HepG2 (cell line): ENCODE data around the gene RAP1GAP2. TPM values are rescaled to one million over a fixed set of nuclear protein-coding genes. Genes with fewer than 3 reads are reported as not detected.

Experiments
- BRCA1 ChIP-seq: sonication (generic); formaldehyde crosslinking; IDR thresholded peaks from 2 replicates; pipeline ENCODE4 v1.4.0; 2020; ENCODE audit warnings: missing genetic modification reagents
- ETV6 ChIP-seq: sonication (generic); formaldehyde crosslinking; conservative IDR thresholded peaks from 2 replicates; pipeline ENCODE4 v1.4.0; 2020; ENCODE audit warnings: missing genetic modification reagents
- FOXK2 ChIP-seq: fragments of 450-650 bp; IDR thresholded peaks from 2 replicates; pipeline ENCODE4 v1.6.1; 2016
- FUBP1 ChIP-seq: sonication (generic); formaldehyde crosslinking; IDR thresholded peaks from 2 replicates; pipeline ENCODE4 v1.5.1; 2020; ENCODE audit warnings: missing genetic modification reagents, mild to moderate bottlenecking, borderline replicate concordance
- HIVEP1 ChIP-seq: sonication (generic); formaldehyde crosslinking; IDR thresholded peaks from 2 replicates; pipeline ENCODE4 v1.4.0; 2020; ENCODE audit warnings: mild to moderate bottlenecking, missing genetic modification reagents
- MBD4 ChIP-seq: IDR thresholded peaks from 2 replicates; pipeline ENCODE4 v1.6.1; 2012; ENCODE audit warnings: low read length, inconsistent platforms, borderline replicate concordance
- PPARG ChIP-seq: conservative IDR thresholded peaks from 2 replicates; pipeline ENCODE4 v1.6.1; 2016; ENCODE audit warnings: missing biosample characterization, missing genetic modification reagents
- SALL1 ChIP-seq: sonication (generic); formaldehyde crosslinking; IDR thresholded peaks from 2 replicates; pipeline ENCODE4 v1.8.0; 2022; ENCODE audit warnings: mild to moderate bottlenecking, missing genetic modification reagents
- ZNF30 ChIP-seq: sonication (generic); formaldehyde crosslinking; IDR thresholded peaks from 2 replicates; pipeline ENCODE4 v1.5.0; 2020; ENCODE audit warnings: mild to moderate bottlenecking, missing genetic modification reagents
- ZNF574 ChIP-seq: sonication (generic); formaldehyde crosslinking; IDR thresholded peaks from 2 replicates; pipeline ENCODE4 v1.4.0; 2020; ENCODE audit warnings: missing genetic modification reagents
- ZNF614 ChIP-seq: IDR thresholded peaks from 2 replicates; pipeline ENCODE4 v1.6.1; 2018; ENCODE audit warnings: missing biosample characterization, missing genetic modification reagents, inconsistent platforms, borderline replicate concordance
- ZNF615 ChIP-seq: sonication (generic); formaldehyde crosslinking; IDR thresholded peaks from 2 replicates; pipeline ENCODE4 v1.5.0; 2020; ENCODE audit warnings: mild to moderate bottlenecking, missing genetic modification reagents, borderline replicate concordance
- ZNF747 ChIP-seq: sonication (generic); formaldehyde crosslinking; IDR thresholded peaks from 2 replicates; pipeline ENCODE4 v1.8.1; 2023; ENCODE audit warnings: missing genetic modification reagents, mild to moderate bottlenecking, borderline replicate concordance
- ZNF773 ChIP-seq: sonication (generic); formaldehyde crosslinking; IDR thresholded peaks from 2 replicates; pipeline ENCODE4 v1.4.0; 2020; ENCODE audit warnings: missing genetic modification reagents, borderline replicate concordance
- ZSCAN21 ChIP-seq: sonication (generic); formaldehyde crosslinking; IDR thresholded peaks from 2 replicates; pipeline ENCODE4 v1.8.0; 2022; ENCODE audit warnings: mild to moderate bottlenecking, missing genetic modification reagents, moderate library complexity, borderline replicate concordance
- polyA plus RNA-seq, 8 experiments: library from polyadenylated mRNA; depleted of rRNA in 3 of 8; stranded (reverse) in 7 of 8; unstranded in 1 of 8; fragments of >200 nt; fragmentation: Illumina TruSeq in 4 of 8; extraction: Trizol in 4 of 8; gene quantifications; 2 replicates each; pipeline versions ENCODE4 v1.2.1 to v1.2.3, GENCODE V29; 2011 to 2016; ENCODE audit warnings: low read depth in 4 of 8, missing spikeins in 1 of 8, mixed read lengths in 1 of 8; ENCODE audit not compliant: insufficient read depth in 1 of 8
- total RNA-seq, 5 experiments: library from RNA; depleted of rRNA; stranded (reverse); fragments of >200 nt; fragmentation: Illumina TruSeq; extraction: Trizol; gene quantifications; 2 replicates each; pipeline ENCODE4 v1.2.3, GENCODE V29; 2016; ENCODE audit warnings: low read depth in 1 of 5
- TF ChIP-seq, protein P1 (sequence below): IDR thresholded peaks from 2 replicates; pipeline ENCODE4 v1.6.1; 2016; ENCODE audit warnings: mild to moderate bottlenecking, missing biosample characterization, missing genetic modification reagents
- TF ChIP-seq, protein P2 (sequence below): sonication (generic); formaldehyde crosslinking; IDR thresholded peaks from 2 replicates; pipeline ENCODE4 v1.4.0; 2020; ENCODE audit warnings: missing genetic modification reagents
- TF ChIP-seq, protein P3 (sequence below): sonication (generic); formaldehyde crosslinking; IDR thresholded peaks from 2 replicates; pipeline ENCODE4 v1.8.0; 2022; ENCODE audit warnings: missing genetic modification reagents, mild to moderate bottlenecking, inconsistent platforms, borderline replicate concordance
- TF ChIP-seq, protein P4 (sequence below): sonication (generic); formaldehyde crosslinking; IDR thresholded peaks from 2 replicates; pipeline ENCODE4 v1.5.0; 2020; ENCODE audit warnings: missing genetic modification reagents

The RAP1GAP2 gene
- total and polyA plus RNA-seq, 2 of the 13 experiments (the other 11 are each of a cell fraction or from before 2014, with no cell fraction given), result 10.9 to 12.0 TPM

- TF ChIP-seq ZSCAN21 (CRISPR knock-in tag) (peak; percentile 58), BRCA1 (peak; percentile 65; the same call in 1 of the 2 replicates), PPARG (CRISPR knock-in tag) (peak; percentile 62), ZNF574 (CRISPR knock-in tag) (peak; percentile 86), ZNF30 (CRISPR knock-in tag) (peak; percentile 78; the same call in 1 of the 2 replicates), MBD4 (peak; percentile 48; the same call in 1 of the 2 replicates), ETV6 (CRISPR knock-in tag) (peak; percentile 64; the same call in 1 of the 2 replicates), HIVEP1 (CRISPR knock-in tag) (peak; percentile 37; the same call in 1 of the 2 replicates), FOXK2 (no peak), SALL1 (CRISPR knock-in tag) (peak; percentile 83), ZNF615 (CRISPR knock-in tag) (no peak), ZNF747 (CRISPR knock-in tag) (no peak), FUBP1 (CRISPR knock-in tag) (no peak), ZNF773 (CRISPR knock-in tag) (0 out of 2 replicates have a peak, but pooled peaks have one; percentile 51), ZNF614 (peak; percentile 85)
- TF ChIP-seq, protein P1, sequence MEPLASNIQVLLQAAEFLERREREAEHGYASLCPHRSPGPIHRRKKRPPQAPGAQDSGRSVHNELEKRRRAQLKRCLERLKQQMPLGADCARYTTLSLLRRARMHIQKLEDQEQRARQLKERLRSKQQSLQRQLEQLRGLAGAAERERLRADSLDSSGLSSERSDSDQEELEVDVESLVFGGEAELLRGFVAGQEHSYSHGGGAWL, result peak; percentile 93; the same call in 1 of the 2 replicates
- TF ChIP-seq, protein P2, sequence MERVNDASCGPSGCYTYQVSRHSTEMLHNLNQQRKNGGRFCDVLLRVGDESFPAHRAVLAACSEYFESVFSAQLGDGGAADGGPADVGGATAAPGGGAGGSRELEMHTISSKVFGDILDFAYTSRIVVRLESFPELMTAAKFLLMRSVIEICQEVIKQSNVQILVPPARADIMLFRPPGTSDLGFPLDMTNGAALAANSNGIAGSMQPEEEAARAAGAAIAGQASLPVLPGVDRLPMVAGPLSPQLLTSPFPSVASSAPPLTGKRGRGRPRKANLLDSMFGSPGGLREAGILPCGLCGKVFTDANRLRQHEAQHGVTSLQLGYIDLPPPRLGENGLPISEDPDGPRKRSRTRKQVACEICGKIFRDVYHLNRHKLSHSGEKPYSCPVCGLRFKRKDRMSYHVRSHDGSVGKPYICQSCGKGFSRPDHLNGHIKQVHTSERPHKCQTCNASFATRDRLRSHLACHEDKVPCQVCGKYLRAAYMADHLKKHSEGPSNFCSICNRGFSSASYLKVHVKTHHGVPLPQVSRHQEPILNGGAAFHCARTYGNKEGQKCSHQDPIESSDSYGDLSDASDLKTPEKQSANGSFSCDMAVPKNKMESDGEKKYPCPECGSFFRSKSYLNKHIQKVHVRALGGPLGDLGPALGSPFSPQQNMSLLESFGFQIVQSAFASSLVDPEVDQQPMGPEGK (CRISPR knock-in tag), result peak; percentile 54
- TF ChIP-seq, protein P3, sequence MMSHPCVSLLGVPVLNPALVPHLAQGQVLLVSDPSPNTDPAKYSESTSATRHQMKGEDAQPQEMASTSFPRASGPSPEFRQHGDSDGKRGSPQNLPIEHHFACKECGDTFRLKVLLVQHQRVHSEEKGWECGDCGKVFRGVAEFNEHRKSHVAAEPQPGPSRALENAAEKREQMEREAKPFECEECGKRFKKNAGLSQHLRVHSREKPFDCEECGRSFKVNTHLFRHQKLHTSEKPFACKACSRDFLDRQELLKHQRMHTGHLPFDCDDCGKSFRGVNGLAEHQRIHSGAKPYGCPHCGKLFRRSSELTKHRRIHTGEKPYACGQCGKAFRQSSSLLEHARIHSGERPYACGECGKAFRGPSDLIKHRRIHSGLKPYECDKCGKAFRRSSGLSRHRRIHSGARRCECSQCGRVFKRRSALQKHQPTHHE, result no peak
- TF ChIP-seq, protein P4, sequence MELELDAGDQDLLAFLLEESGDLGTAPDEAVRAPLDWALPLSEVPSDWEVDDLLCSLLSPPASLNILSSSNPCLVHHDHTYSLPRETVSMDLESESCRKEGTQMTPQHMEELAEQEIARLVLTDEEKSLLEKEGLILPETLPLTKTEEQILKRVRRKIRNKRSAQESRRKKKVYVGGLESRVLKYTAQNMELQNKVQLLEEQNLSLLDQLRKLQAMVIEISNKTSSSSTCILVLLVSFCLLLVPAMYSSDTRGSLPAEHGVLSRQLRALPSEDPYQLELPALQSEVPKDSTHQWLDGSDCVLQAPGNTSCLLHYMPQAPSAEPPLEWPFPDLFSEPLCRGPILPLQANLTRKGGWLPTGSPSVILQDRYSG (CRISPR knock-in tag), result peak; percentile 59; the same call in 1 of the 2 replicates
These were observed 179.3 kb downstream of the RAP1GAP2 start (continued) for GRCh38 chr17:2975469-2975958.
